Adipocyte (in vitro differentiated cells): ENCODE measurements around the gene HDAC11.
"Not testable (repeated sequence)": the region's sequence is repeated elsewhere in the genome, so short reads cannot be mapped to it uniquely, and the experiment has no call there.

Experiments used
- DNase-seq: peaks from one replicate; pipeline ENCODE4 v3.0.0-alpha.2; 2015; ENCODE audit warnings: low read depth
- H3K27me3 ChIP-seq: replicated peaks from 2 replicates; pipeline ENCODE4 v1.7.0; 2013; ENCODE audit warnings: mild to moderate bottlenecking, low read length, moderate library complexity; ENCODE audit not compliant: control insufficient read depth, insufficient read depth
- H3K36me3 ChIP-seq: 2 replicates; pipeline ENCODE4 v1.7.0; 2013; ENCODE audit warnings: low read length, mild to moderate bottlenecking, moderate library complexity; ENCODE audit not compliant: control insufficient read depth, insufficient read depth, severe bottlenecking
- H3K4me1 ChIP-seq: 2 replicates; pipeline ENCODE4 v1.7.0; 2013; ENCODE audit warnings: mild to moderate bottlenecking, low read length, moderate library complexity; ENCODE audit not compliant: control insufficient read depth, insufficient read depth
- H3K4me3 ChIP-seq: 2 replicates; pipeline ENCODE4 v1.7.0; 2013; ENCODE audit warnings: mild to moderate bottlenecking, low read length, moderate library complexity
- H3K9ac ChIP-seq: 2 replicates; pipeline ENCODE4 v1.7.0; 2013; ENCODE audit warnings: mild to moderate bottlenecking, low read length, moderate library complexity
- H3K9me3 ChIP-seq: 2 replicates; pipeline ENCODE4 v1.7.0; 2013; ENCODE audit warnings: mild to moderate bottlenecking, low read length, moderate library complexity; ENCODE audit not compliant: control insufficient read depth

Gene HDAC11

GRCh38 chr3:13484851-13485590, 4.9 kb downstream of the HDAC11 start:
- peaks cover 20% of the 10 kb centered on the region for H3K4me1 ChIP-seq
- H3K36me3 ChIP-seq, result no peaks in the 10 kb centered on the region
- H3K9me3 ChIP-seq, result no peaks in the 10 kb centered on the region
- DNase-seq, result peak; percentile 54
- no peaks in the 10 kb centered on the region for H3K27me3 ChIP-seq
- H3K4me3 ChIP-seq, result no peak overlapping the region
- peak overlapping the region; percentile 14 for H3K9ac ChIP-seq

GRCh38 chr3:13485630-13486562, 5.8 kb downstream of the HDAC11 start:
- not testable (repeated sequence) for H3K27me3 ChIP-seq

GRCh38 chr3:13487403-13487802, 7.3 kb downstream of the HDAC11 start:
- peaks cover 15% of the 10 kb centered on the region for H3K4me1 ChIP-seq
- H3K36me3 ChIP-seq, result no peaks in the 10 kb centered on the region
- no peak overlapping the region for H3K9ac ChIP-seq
- no peak overlapping the region for H3K4me3 ChIP-seq
- no peak for DNase-seq
- H3K9me3 ChIP-seq, result no peaks in the 10 kb centered on the region
- H3K27me3 ChIP-seq, result no peaks in the 10 kb centered on the region

More at GRCh38 chr3:13485630-13486562, 5.8 kb downstream of the HDAC11 start:
- H3K36me3 ChIP-seq, DNase-seq, H3K9me3 ChIP-seq, H3K4me3 ChIP-seq: not testable (repeated sequence)
- Histone ChIP-seq H3K9ac (peak overlapping the region; percentile 14), H3K4me1 (peaks cover 17% of the 10 kb centered on the region)

- no peaks in the 10 kb centered on the region for H3K36me3 ChIP-seq
- H3K9ac ChIP-seq, result no peak overlapping the region
- H3K4me1 ChIP-seq, result no peaks in the 10 kb centered on the region
- H3K9me3 ChIP-seq, result no peaks in the 10 kb centered on the region
- DNase-seq, result no peak
- H3K4me3 ChIP-seq, result no peak overlapping the region
- no peaks in the 10 kb centered on the region for H3K27me3 ChIP-seq
These were observed 11.3 kb downstream of the HDAC11 start for GRCh38 chr3:13491206-13491974.

- no peaks in the 10 kb centered on the region for H3K9me3 ChIP-seq
These were observed 11.9 kb downstream of the HDAC11 start for GRCh38 chr3:13492048-13492447.

GRCh38 chr3:13492976-13493866, 13.1 kb downstream of the HDAC11 start:
- H3K27me3 ChIP-seq, result no peaks in the 10 kb centered on the region
- no peak for DNase-seq
- H3K4me1 ChIP-seq, result peaks cover 18% of the 10 kb centered on the region
- no peaks in the 10 kb centered on the region for H3K9me3 ChIP-seq
- H3K4me3 ChIP-seq, result no peak overlapping the region
- H3K9ac ChIP-seq, result no peak overlapping the region
- H3K36me3 ChIP-seq, result no peaks in the 10 kb centered on the region

More at GRCh38 chr3:13492048-13492447, 11.9 kb downstream of the HDAC11 start:
- DNase-seq, result no peak
- Histone ChIP-seq H3K4me3 (no peak overlapping the region), H3K9ac (no peak overlapping the region), H3K4me1 (peaks cover 7% of the 10 kb centered on the region), H3K27me3 (no peaks in the 10 kb centered on the region), H3K36me3 (no peaks in the 10 kb centered on the region)

GRCh38 chr3:13493867-13494441, 13.8 kb downstream of the HDAC11 start:
- no peaks in the 10 kb centered on the region for H3K36me3 ChIP-seq
- no peaks in the 10 kb centered on the region for H3K27me3 ChIP-seq
- H3K4me3 ChIP-seq, result no peak overlapping the region
- DNase-seq, result no peak
- peaks cover 23% of the 10 kb centered on the region for H3K4me1 ChIP-seq
- H3K9ac ChIP-seq, result no peak overlapping the region
- no peaks in the 10 kb centered on the region for H3K9me3 ChIP-seq

GRCh38 chr3:13494463-13495350, 14.6 kb downstream of the HDAC11 start:
- no peaks in the 10 kb centered on the region for H3K27me3 ChIP-seq
- no peak overlapping the region for H3K4me3 ChIP-seq
- peaks cover 23% of the 10 kb centered on the region for H3K4me1 ChIP-seq
- DNase-seq, result peak; percentile 74
- no peaks in the 10 kb centered on the region for H3K9me3 ChIP-seq
- no peak overlapping the region for H3K9ac ChIP-seq
- no peaks in the 10 kb centered on the region for H3K36me3 ChIP-seq

- Histone ChIP-seq H3K27me3 (no peaks in the 10 kb centered on the region), H3K9me3 (no peaks in the 10 kb centered on the region), H3K9ac (no peak overlapping the region), H3K4me1 (peaks cover 23% of the 10 kb centered on the region), H3K4me3 (no peak overlapping the region), H3K36me3 (no peaks in the 10 kb centered on the region)
- DNase-seq, result no peak
These were observed 15.3 kb downstream of the HDAC11 start for GRCh38 chr3:13495351-13495813.
